ENCODE measurements around the gene DAD1. TPM values are rescaled to one million over a fixed set of nuclear protein-coding genes. Genes with fewer than 3 reads are reported as not detected.

The DAD1 gene
- 485 and 559 TPM in 2 replicates for total RNA-seq

GRCh38 chr14:22589096-22589839, at the start of gene DAD1:
TSS of gene DAD1 (minus strand) at chr14:22589224. CDS start at chr14:22589157, 67 bp downstream.

GRCh38 chr14:22598099-22598895, 9.3 kb upstream of the DAD1 start, which contains the start of gene ABHD4:
TSS of gene ABHD4 (plus strand) at chr14:22598300. CDS start at chr14:22598307, 7 bp downstream.

Other genes starting within 250 kb of the DAD1 start
- 23.1 and 24.8 TPM in 2 replicates for gene ABHD4, start 9.1 kb upstream of the DAD1 start, total RNA-seq
- not detected in 2 replicates for gene OR6J1, start 55.1 kb upstream of the DAD1 start, total RNA-seq
- 87.8 and 132 TPM in 2 replicates for gene OXA1L, start 177.5 kb upstream of the DAD1 start, total RNA-seq
- 9.1 and 12.7 TPM in 2 replicates for gene SLC7A7, start 226.2 kb upstream of the DAD1 start, total RNA-seq
- gene MRPL52, start 240.7 kb upstream of the DAD1 start, total RNA-seq = 71.9 and 243 TPM in 2 replicates
- gene MMP14, start 247.4 kb upstream of the DAD1 start, total RNA-seq = 445 and 594 TPM in 2 replicates

Data from epithelial cell of alveolus of lung (primary cell).